Keratinocyte (primary cell): ENCODE data around the gene PERP. TPM values are rescaled to one million over a fixed set of nuclear protein-coding genes. Genes with fewer than 3 reads are reported as not detected.

Experiments
- DNase-seq: peaks from one replicate; pipeline ENCODE4 v3.0.0-alpha.2; 2011; ENCODE audit warnings: low read depth, missing footprints, low spot score
- FAIRE-seq: peaks from 2 replicates; lab custom pipeline; 2011; peaks lifted over from hg19 to GRCh38; lab: Jason Lieb, UNC
- H2AFZ ChIP-seq: 2 replicates; pipeline ENCODE4 v1.6.0; 2012; ENCODE audit warnings: low read length, control low read depth, inconsistent platforms; ENCODE audit not compliant: control insufficient read depth
- H3K27ac ChIP-seq: 2 replicates; pipeline ENCODE4 v1.5.1; 2011; ENCODE audit warnings: low read length; ENCODE audit not compliant: control insufficient read depth, insufficient read depth
- H3K27me3 ChIP-seq: 3 replicates; pipeline ENCODE4 v1.6.0; 2011; ENCODE audit warnings: low read length; ENCODE audit not compliant: control insufficient read depth, insufficient read depth; ENCODE audit errors: extremely low read depth
- H3K36me3 ChIP-seq, 2 experiments: 2 replicates in 1 of 2; 3 replicates in 1 of 2; pipeline ENCODE4 v1.5.1; 2011; ENCODE audit warnings: low read length in 2 of 2, mild to moderate bottlenecking in 1 of 2; ENCODE audit not compliant: control insufficient read depth in 2 of 2, insufficient read depth in 2 of 2; ENCODE audit errors: extremely low read depth in 1 of 2
- H3K4me1 ChIP-seq: 3 replicates; pipeline ENCODE4 v1.5.1; 2011; ENCODE audit warnings: low read length; ENCODE audit not compliant: control insufficient read depth, insufficient read depth; ENCODE audit errors: extremely low read depth
- H3K4me2 ChIP-seq: 3 replicates; pipeline ENCODE4 v1.6.0; 2011; ENCODE audit warnings: low read depth, low read length; ENCODE audit not compliant: control insufficient read depth, insufficient read depth; ENCODE audit errors: extremely low read depth
- H3K4me3 ChIP-seq, 3 experiments: fragments of 200-600 bp in 1 of 3; sonication (generic) in 1 of 3; 2 replicates in 2 of 3; 3 replicates in 1 of 3; pipeline ENCODE4 v1.5.1; 2011 to 2016; ENCODE audit warnings: low read length in 3 of 3, mild to moderate bottlenecking in 3 of 3, control low read depth in 2 of 3, inconsistent platforms in 1 of 3, low read depth in 1 of 3, mixed read lengths in 1 of 3, mixed run types in 1 of 3, moderate library complexity in 1 of 3; ENCODE audit not compliant: control insufficient read depth in 2 of 3, insufficient read depth in 2 of 3; ENCODE audit errors: extremely low read depth in 1 of 3
- H3K79me2 ChIP-seq: 2 replicates; pipeline ENCODE4 v1.6.0; 2012; ENCODE audit warnings: low read length; ENCODE audit not compliant: control insufficient read depth, insufficient read depth
- H3K9ac ChIP-seq: 3 replicates; pipeline ENCODE4 v1.6.0; 2011; ENCODE audit warnings: low read length; ENCODE audit not compliant: control insufficient read depth, insufficient read depth; ENCODE audit errors: extremely low read depth
- H3K9me1 ChIP-seq: 3 replicates; pipeline ENCODE4 v1.6.0; 2011; ENCODE audit warnings: low read length; ENCODE audit not compliant: control insufficient read depth, insufficient read depth; ENCODE audit errors: extremely low read depth
- H3K9me3 ChIP-seq: 2 replicates; pipeline ENCODE4 v1.5.1; 2012; ENCODE audit warnings: low read depth, low read length; ENCODE audit not compliant: control insufficient read depth
- H4K20me1 ChIP-seq: 3 replicates; pipeline ENCODE4 v1.6.0; 2011; ENCODE audit warnings: low read length; ENCODE audit not compliant: control insufficient read depth, insufficient read depth; ENCODE audit errors: extremely low read depth
- CTCF ChIP-seq, 3 experiments: IDR thresholded peaks in 1 of 3; conservative IDR thresholded peaks in 1 of 3; optimal IDR thresholded peaks in 1 of 3; 2 replicates in 2 of 3; 3 replicates in 1 of 3; pipeline versions ENCODE3 to v1.5.1; 2011; ENCODE audit warnings: low read length in 3 of 3, mild to moderate bottlenecking in 3 of 3, moderate library complexity in 2 of 3, control low read depth in 1 of 3, inconsistent platforms in 1 of 3; ENCODE audit not compliant: insufficient read depth in 2 of 3; ENCODE audit errors: extremely low read depth in 1 of 3
- EZH2 ChIP-seq: IDR thresholded peaks from one replicate; pipeline ENCODE4 v1.6.1; 2012; ENCODE audit warnings: inconsistent platforms, mild to moderate bottlenecking, low read length, moderate library complexity
- dilution Hi-C: fragments of 300-500 bp; cut with MboI; formaldehyde crosslinking; loops from one replicate; pipeline ENCODE4 v1.7.0; 2020; ENCODE audit warnings: low sequenced_read_pairs; ENCODE audit not compliant: extremely low pct_ligation_motif_present
- polyA plus RNA-seq, 5 experiments: library from polyadenylated mRNA; depleted of rRNA in 3 of 5; stranded (reverse) in 3 of 5; stranded (forward) in 1 of 5; unstranded in 1 of 5; fragments of >200 nt; gene quantifications; 1 replicate in 1 of 5; 2 replicates in 3 of 5; 3 replicates in 1 of 5; pipeline versions ENCODE4 v1.2.1 to v1.2.3, GENCODE V29; 2011 to 2012; ENCODE audit warnings: missing spikeins in 2 of 5, low read depth in 1 of 5, low replicate concordance in 1 of 5

Gene PERP
- polyA plus RNA-seq, 1 donor (not counting 4 experiments of a cell fraction or from before 2014, with no cell fraction given) = 525 TPM

GRCh38 chr6:138115201-138115600 lies 8.0 kb upstream of the PERP start:
- H3K36me3 ChIP-seq = no peaks in the 10 kb centered on the region
- no peak overlapping the region for H3K4me2 ChIP-seq
- DNase-seq = no peak
- no peak overlapping the region for H2AFZ ChIP-seq
- no peak overlapping the region for H3K27ac ChIP-seq
- no peak overlapping the region for H3K4me3 ChIP-seq
- TF ChIP-seq CTCF (optimal IDR thresholded peaks at IDR 0.05 in 1 of 3, IDR thresholded peaks at IDR 0.05 in 1 of 3, conservative IDR thresholded peaks at IDR 0.05 in 1 of 3; ENCODE audit: extremely low read depth in 1 of 3, insufficient read depth in 2 of 3, low read length in 3 of 3) (no peak), EZH2 (no peak)
- no peaks in the 10 kb centered on the region for H4K20me1 ChIP-seq
- no peak for FAIRE-seq
- H3K4me1 ChIP-seq = no peaks in the 10 kb centered on the region
- no peaks in the 10 kb centered on the region for H3K9me3 ChIP-seq
- no peaks in the 10 kb centered on the region for H3K79me2 ChIP-seq
- dilution Hi-C loops = no loop called here
- H3K27me3 ChIP-seq = no peaks in the 10 kb centered on the region
- no peak overlapping the region for H3K9ac ChIP-seq
- H3K9me1 ChIP-seq = no peaks in the 10 kb centered on the region

GRCh38 chr6:138113588-138114210 lies 6.5 kb upstream of the PERP start:
- H3K4me2 ChIP-seq = no peak overlapping the region
- dilution Hi-C loops = no loop called here
- H3K9me3 ChIP-seq = no peaks in the 10 kb centered on the region
- H2AFZ ChIP-seq = no peak overlapping the region
- H3K4me1 ChIP-seq = peaks cover 6% of the 10 kb centered on the region
- H3K9ac ChIP-seq = no peak overlapping the region
- DNase-seq = no peak
- no peak overlapping the region for H3K27ac ChIP-seq
- no peak overlapping the region for H3K4me3 ChIP-seq
- no peaks in the 10 kb centered on the region for H3K36me3 ChIP-seq
- H3K27me3 ChIP-seq = no peaks in the 10 kb centered on the region
- H3K79me2 ChIP-seq = no peaks in the 10 kb centered on the region
- H3K9me1 ChIP-seq = no peaks in the 10 kb centered on the region
- TF ChIP-seq EZH2 (no peak), CTCF (optimal IDR thresholded peaks at IDR 0.05 in 1 of 3, IDR thresholded peaks at IDR 0.05 in 1 of 3, conservative IDR thresholded peaks at IDR 0.05 in 1 of 3; ENCODE audit: extremely low read depth in 1 of 3, insufficient read depth in 2 of 3, low read length in 3 of 3) (no peak)
- no peak for FAIRE-seq
- no peaks in the 10 kb centered on the region for H4K20me1 ChIP-seq
